ENCODE data around the gene ARVCF.

The ARVCF gene

DNA sequence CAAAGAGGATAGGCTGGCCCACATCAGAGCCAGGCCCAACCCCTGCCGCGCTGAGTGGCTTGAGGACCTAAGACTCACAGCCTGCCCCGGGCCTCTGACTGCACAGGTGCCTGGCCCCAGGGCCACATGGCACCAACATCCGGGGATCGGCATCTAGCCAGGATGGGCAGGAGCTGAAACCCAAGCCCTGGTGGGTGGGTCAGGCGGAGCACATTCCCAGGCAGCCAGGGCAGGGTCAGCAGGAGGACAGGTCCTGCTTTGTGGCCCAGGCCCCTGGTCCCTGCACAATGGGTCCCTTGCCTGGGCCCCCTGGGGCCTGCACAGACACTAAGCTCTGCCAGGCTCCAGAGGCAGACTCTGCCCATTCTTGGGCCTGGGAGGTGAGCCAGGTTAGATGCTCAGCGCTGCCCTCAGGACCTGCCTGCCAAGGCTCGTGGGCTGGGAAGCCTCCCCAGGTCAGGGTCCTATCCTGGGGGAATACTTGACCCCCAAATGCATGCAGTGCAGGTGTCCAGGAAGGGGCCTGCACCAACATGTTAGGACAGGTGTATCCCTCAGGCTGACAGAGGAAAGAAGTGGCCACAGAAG is 33.5 kb downstream of the ARVCF start:
- TF ChIP-seq, protein P1, sequence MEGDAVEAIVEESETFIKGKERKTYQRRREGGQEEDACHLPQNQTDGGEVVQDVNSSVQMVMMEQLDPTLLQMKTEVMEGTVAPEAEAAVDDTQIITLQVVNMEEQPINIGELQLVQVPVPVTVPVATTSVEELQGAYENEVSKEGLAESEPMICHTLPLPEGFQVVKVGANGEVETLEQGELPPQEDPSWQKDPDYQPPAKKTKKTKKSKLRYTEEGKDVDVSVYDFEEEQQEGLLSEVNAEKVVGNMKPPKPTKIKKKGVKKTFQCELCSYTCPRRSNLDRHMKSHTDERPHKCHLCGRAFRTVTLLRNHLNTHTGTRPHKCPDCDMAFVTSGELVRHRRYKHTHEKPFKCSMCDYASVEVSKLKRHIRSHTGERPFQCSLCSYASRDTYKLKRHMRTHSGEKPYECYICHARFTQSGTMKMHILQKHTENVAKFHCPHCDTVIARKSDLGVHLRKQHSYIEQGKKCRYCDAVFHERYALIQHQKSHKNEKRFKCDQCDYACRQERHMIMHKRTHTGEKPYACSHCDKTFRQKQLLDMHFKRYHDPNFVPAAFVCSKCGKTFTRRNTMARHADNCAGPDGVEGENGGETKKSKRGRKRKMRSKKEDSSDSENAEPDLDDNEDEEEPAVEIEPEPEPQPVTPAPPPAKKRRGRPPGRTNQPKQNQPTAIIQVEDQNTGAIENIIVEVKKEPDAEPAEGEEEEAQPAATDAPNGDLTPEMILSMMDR (IDR thresholded peaks at IDR 0.05; ENCODE audit: insufficient read depth, low read length, poor library complexity, severe bottlenecking): no peak
- H3K27me3 ChIP-seq (replicated peaks; ENCODE audit: control insufficient read depth, insufficient read depth, low read length): no peaks in the 10 kb centered on the region
- no peak overlapping the region for H3K4me3 ChIP-seq (replicated peaks; ENCODE audit: low read depth, low read length)
- DNase-seq (ENCODE audit: extremely low read depth, insufficient read length): no peak
- H3K36me3 ChIP-seq (ENCODE audit: control insufficient read depth, insufficient read depth, low read length): no peaks in the 10 kb centered on the region

DNA sequence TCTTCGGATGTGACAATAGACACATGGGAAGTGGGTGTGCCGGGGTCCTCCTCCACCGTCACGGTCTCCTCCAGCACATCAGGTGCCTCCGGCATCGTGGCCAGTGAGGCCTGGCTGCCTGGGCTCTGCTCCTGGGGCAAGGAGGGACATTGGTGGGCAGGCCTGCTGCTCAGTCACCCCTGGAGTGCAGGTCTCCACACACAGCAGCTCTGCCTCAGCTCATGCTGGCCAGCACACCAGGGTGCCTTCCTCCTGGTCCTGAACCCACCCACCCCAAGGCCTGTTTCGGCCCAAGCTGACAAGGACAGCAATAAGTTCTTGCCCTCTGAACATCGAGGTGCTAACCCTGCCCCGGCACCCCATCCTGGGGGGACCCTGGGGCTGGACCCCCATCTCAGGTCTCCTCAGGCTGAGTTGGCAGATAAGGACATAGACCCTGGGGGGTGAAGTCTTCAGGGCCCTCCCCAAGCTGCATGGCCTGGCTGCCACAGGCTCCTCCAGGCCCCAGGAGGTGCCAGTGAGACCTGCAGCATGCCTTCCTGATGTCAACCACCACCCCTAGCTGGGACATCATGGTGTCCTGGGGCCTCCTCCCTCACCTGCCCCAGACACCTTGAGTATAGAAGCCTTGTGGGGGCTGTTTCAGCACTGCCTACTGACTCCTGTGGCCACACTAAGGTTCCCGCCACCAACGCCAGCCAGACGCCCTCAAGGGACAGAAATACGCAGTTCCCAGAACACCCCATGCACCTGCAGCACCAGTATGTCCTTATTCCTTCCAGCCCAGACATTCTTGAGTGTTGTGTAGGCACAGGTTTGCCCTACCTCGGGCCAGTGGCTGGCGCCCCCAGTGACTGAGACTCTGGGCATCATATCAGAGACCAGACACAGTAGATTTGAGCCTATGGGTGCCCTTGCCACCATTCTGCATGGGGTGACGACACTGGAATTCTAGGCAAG is 34.4 kb downstream of the ARVCF start:
- Histone ChIP-seq H3K27me3 (replicated peaks; ENCODE audit: control insufficient read depth, insufficient read depth, low read length) (no peaks in the 10 kb centered on the region), H3K36me3 (ENCODE audit: control insufficient read depth, insufficient read depth, low read length) (no peaks in the 10 kb centered on the region), H3K4me3 (replicated peaks; ENCODE audit: low read depth, low read length) (no peak overlapping the region)
- TF ChIP-seq, protein P1 (IDR thresholded peaks at IDR 0.05; ENCODE audit: insufficient read depth, low read length, poor library complexity, severe bottlenecking): no peak
- no peak for DNase-seq (ENCODE audit: extremely low read depth, insufficient read length)

DNA sequence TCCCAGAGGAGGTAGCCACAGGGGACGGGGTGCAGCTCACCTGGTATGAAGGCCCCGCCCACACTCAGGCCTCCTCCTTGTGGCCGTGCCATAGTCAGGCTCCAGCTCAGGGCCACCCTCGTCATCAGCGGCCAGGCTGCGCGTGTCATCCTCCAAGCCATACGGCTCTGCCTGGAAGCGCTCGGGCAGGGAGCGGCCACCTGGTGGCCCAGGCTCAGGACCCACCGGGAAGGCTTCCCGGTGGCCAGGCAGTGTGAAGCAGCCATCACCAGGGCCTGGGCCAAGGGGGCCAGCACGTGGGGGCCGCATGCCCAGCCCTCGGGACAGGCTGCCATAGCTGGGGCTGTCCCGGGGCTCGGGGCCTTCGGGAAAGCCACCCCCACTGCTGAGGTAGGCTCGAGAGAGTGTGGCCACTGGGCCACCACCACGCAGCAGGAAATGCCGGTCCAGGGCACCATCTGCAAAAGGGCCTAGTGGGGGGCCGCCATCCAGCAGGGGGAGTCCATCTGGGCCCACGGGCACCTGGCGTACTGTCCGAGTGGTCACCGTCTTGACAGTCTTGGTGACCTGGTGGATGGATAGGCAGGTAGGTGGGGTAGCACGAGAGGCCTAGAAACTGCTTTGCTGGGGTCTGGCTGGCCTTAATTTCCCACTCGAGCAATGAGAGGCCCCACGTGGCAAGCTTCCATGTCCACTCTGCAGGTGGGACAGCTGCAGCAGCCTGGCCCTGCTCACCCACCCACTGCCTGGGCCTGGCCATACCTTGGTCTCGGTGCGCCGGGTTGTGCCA is 35.3 kb downstream of the ARVCF start:
- no peaks in the 10 kb centered on the region for H3K27me3 ChIP-seq (replicated peaks; ENCODE audit: control insufficient read depth, insufficient read depth, low read length)
- no peaks in the 10 kb centered on the region for H3K36me3 ChIP-seq (ENCODE audit: control insufficient read depth, insufficient read depth, low read length)
- no peak for DNase-seq (ENCODE audit: extremely low read depth, insufficient read length)
- TF ChIP-seq, protein P1 (IDR thresholded peaks at IDR 0.05; ENCODE audit: insufficient read depth, low read length, poor library complexity, severe bottlenecking): no peak
- no peak overlapping the region for H3K4me3 ChIP-seq (replicated peaks; ENCODE audit: low read depth, low read length)

DNA sequence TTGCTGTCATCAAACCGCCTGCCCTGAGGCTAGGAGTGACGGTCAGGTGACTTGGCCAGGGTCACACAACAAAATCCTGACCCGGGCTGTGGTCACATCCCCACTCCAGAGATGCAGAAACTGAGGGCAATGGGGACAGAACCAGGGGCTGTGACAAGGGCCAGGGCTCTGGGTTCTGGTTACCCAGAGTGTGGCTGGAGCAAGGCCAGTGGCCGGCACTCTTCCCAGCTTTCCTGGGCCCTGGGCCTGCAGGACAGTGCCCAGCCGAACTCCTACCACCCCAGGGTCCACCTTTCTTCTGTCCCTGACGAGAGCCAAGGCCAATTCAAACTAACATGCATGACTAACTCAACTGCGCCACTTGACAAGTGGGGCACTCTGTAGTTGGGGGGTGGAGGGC is 35.9 kb downstream of the ARVCF start:
- Histone ChIP-seq H3K36me3 (ENCODE audit: control insufficient read depth, insufficient read depth, low read length) (no peaks in the 10 kb centered on the region), H3K27me3 (replicated peaks; ENCODE audit: control insufficient read depth, insufficient read depth, low read length) (no peaks in the 10 kb centered on the region), H3K4me3 (replicated peaks; ENCODE audit: low read depth, low read length) (no peak overlapping the region)
- TF ChIP-seq, protein P1 (IDR thresholded peaks at IDR 0.05; ENCODE audit: insufficient read depth, low read length, poor library complexity, severe bottlenecking): no peak
- DNase-seq (ENCODE audit: extremely low read depth, insufficient read length): no peak

DNA sequence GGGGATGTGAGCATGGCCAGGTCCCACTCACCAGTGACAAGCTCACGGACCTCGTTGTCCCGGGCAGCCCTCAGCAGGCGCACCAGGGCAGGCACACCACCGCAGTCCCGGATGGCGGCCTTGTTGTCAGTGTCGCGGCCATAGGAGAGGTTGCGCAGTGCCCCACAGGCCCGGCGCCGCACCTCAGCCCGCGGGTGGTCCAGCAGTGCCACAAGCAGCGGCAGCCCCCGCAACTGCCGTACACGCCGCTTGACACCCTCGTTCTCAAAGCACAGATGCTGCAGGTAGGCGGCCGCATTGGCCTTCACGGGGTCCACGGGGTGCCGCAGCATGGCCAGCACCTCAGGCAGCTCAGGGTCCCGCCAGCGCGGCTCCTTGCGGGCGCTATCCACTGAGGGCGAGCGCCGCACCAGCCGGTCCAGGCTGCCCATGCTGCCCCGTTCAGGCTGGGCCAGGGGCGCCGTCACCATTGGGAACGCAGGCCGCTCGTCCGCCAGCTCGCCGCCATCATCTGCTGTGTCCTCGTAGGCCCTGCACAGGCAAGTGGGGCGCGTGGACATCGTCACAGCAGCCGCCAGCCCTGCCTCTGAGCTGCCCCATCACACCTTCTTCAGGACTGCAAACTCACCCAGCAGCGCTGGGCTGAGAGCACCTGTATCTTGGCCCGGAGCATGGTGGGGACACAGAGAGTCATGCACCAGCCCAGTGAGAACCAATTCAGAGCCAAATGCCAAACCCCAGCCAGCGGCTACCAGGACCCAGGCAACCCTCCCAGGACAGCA is 36.7 kb downstream of the ARVCF start:
- TF ChIP-seq, protein P1 (IDR thresholded peaks at IDR 0.05; ENCODE audit: insufficient read depth, low read length, poor library complexity, severe bottlenecking): no peak
- Histone ChIP-seq H3K4me3 (replicated peaks; ENCODE audit: low read depth, low read length) (no peak overlapping the region), H3K27me3 (replicated peaks; ENCODE audit: control insufficient read depth, insufficient read depth, low read length) (no peaks in the 10 kb centered on the region), H3K36me3 (ENCODE audit: control insufficient read depth, insufficient read depth, low read length) (no peaks in the 10 kb centered on the region)
- no peak for DNase-seq (ENCODE audit: extremely low read depth, insufficient read length)

Measured in GM06990 (cell line).